H54 (cell line): ENCODE data around the gene FIGNL1.
A peak's percentile ranks its signal among the peaks of the same experiment; 100 is the strongest.

Source experiments
- DNase-seq: peaks from one replicate; pipeline ENCODE4 v3.0.0; 2011; ENCODE audit warnings: low spot score, mixed read lengths; ENCODE audit not compliant: insufficient read length
- FAIRE-seq: peaks from 3 replicates; lab custom pipeline; 2011; peaks lifted over from hg19 to GRCh38; lab: Jason Lieb, UNC
- POLR2A ChIP-seq: IDR thresholded peaks from 2 replicates; pipeline ENCODE4 v1.6.1; 2011; ENCODE audit warnings: low read depth, mild to moderate bottlenecking, low read length

Gene FIGNL1

DNA sequence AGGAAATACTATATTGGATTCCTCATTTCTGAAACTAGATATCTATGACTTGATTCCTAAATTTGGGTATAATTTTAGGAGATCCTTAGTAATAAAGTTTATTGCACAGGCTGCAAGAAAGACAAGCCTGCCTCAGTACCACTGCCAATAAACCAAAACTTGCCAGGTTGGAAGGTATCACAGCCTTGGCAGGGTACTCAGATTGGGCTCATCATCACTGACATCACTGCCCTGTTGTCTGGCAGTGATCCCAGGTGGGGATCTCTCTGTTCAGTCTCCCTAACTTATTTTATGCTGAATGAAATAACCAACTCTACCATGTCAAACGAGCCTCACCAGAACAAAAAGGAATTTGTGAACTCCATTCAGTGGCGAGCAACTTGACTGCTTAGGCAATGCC is 18.8 kb downstream of the FIGNL1 start:
- no peak for TF ChIP-seq POLR2A
- DNase-seq: no peak
- FAIRE-seq: no peak

DNA sequence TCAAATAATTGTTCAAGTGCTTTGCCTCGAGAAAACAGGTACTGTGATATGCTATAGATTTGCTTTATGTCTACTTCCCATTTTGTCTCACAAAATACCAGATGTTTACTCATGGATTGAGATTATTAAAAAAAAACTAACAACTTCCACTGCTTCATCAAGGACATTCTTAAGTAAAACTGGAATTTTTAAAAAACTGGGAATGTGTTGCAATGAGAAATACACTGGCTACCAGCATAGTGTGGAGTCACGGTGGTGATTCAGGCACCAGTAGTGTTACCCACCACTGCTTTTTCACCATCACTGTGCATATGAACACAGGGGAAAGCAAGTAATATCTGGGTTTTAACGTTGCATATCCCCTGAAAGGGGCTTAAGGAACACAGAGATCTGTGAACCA is 21.2 kb downstream of the FIGNL1 start:
- FAIRE-seq (no peak), DNase-seq (no peak)
- no peak for TF ChIP-seq POLR2A

DNA sequence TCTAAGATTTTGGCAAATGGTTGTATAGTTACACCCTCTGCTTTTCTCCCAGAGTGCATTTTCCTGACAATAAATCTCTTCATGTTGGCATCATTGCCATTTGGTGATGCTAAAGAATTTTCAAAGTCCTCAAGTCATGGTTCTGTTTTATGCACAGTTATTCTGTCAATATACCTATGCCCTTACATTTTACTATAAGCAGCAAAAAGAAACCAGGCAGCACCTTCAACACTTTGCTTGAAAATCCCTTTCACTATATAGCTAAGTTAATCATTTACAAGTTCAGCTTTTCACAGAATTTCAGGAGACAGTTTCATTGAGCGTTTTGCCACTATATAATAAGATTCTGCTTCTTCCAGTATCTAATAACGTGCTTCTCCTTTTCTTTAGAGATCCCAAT is 22.6 kb downstream of the FIGNL1 start:
- FAIRE-seq (no peak), DNase-seq (no peak)
- TF ChIP-seq POLR2A: no peak

DNA sequence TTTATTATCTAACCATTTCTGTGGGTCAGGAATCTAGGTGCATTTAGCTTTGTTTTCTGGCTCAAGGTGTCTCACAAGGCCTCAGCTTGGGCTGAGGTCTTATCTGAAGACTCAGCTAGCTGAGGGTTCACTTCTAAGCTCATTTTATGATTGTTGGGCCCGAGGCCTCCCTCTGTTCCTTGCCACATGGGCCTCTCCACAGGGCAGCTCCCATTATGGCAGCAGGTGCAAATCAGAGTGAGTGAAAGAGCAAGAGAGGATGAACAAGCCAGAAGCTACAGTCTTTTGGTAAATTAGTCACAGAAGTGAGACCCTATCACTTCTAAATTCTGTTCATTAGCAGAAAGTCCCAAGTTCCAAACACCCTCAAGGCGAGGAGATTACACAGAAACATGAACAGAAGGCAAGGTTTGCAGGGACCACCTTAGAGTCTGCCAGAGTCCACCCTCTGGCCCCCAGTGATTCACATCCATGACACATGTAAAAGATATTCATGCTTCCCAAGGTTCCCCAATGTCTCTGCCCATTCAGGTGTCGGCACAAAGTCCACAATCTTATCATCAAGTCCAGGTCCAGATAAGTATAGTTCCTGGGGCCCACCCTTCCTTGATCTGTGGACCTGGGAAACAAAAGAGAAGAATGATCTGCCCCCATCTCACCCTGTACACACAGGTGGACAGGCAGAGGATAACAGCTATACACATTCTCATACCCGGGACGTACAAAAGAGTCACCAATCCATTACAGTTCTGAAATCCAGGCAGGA is 23.7 kb downstream of the FIGNL1 start:
- no peak for FAIRE-seq

DNA sequence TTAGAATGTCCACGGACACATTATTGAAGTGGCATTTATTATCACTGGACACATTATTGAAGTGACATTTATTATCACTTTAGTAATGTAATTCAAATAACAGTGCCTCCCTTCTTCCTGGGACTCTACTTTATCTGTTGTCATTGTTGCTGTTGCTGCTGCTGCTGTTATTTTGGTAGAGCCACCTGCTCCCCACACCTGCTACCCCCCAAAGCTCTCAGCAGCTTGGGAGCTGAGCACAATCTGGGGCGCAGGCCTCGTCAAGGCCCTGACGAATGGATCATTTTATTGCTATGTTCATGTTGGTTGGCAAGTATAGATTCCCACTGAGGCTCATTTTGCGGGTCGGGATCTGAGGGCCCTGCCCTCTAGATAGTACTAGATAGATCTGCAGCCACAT is 24.8 kb downstream of the FIGNL1 start:
- TF ChIP-seq POLR2A: no peak
- FAIRE-seq (no peak), DNase-seq (no peak)

More for the DNA sequence above, 23.7 kb downstream of the FIGNL1 start:
- no peak for TF ChIP-seq POLR2A
- DNase-seq: no peak

DNA sequence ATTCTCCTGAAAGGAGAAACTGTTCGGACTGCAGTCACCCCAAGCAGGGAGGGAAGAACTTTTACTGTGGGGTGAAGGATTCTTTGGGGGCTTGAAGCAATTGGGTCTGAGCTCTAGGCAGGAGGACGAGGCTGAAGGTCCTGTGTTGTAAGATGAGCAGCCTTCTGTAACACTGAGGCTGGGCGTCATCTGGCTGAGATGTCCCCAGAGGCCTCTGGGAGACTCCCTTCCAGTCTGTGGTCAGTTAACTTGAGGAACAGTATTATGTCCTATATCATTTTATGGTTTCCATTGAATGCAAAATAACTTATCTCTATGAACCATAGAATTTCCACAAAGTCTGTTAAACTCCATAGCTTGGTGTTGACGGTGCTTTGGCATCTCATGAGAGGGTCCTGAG is 26.3 kb downstream of the FIGNL1 start:
- DNase-seq (no peak), FAIRE-seq (no peak)
- TF ChIP-seq POLR2A: no peak

DNA sequence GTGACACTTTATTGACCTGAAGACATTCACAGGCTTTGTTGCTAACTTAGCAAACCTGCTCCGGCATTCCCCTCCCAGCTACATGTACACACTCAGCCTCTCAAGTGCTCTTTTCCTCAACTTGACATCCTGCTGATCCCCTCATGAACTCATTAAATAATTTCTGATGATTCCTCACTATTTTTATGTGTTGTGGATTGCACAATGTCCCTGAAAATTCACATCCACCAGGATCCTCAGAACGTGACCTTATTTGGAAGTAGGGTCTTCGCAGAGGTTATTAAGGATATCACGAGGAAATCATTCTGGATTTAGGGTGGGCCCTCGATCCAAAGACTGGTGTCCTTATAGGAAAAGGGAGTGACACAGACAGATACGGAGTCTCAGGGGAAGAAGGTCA is 27.3 kb downstream of the FIGNL1 start:
- DNase-seq (no peak), FAIRE-seq (no peak)
- TF ChIP-seq POLR2A: no peak

DNA sequence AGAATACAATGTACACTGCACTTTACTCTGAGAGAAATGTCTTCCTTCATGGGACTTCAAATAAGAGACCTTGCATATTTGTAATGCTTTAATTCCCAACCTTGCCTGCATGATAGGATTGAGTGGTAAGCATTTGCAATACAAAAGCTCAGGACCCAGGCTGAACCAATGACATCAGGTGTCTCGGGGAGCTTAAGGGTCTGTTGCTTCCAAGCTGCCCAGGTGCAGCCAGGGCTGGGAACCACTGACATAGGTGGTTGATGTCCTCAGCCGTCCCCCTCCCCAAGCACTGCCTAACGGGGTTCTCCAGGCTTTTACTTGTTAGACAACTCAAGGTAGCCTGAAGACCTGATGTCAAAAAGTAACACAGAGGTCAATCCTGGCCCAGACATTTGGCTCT is 29.1 kb downstream of the FIGNL1 start:
- FAIRE-seq (no peak), DNase-seq (no peak)

DNA sequence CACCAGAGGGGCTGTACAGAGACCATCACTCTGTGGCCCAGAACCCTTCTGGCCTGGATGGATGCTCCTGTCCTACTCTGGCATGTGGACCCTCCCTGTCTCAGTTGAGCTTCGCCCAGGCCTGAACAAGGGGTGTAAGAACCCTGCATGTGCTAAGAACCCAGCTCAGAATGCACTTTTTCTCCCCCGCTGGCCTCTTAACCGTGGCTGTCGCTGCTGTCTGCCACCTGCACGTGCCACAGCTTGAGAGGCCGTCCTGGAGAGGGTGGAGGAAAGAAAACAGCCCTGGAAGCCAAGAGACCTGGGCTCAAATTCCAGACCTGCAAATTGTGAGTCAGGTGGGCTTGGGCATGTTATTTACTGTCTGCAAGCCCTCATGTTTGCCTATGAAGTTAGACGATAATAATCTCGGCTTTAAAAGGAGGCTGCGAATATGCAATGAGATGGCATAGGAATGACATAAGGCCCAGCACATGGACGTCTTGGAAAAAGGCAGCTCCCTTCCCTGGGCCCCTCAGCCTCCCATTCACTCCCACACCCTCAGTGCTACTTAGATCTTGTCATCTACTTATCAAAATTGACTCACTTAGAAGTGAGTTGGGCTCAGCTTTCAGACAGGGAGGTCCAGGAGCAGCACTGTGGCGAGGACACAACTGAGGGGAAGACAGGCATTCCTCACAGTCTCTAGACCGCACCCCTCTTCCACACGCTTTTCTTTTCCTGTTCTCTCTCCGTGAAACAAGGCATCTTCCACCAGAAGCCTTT is 31.4 kb downstream of the FIGNL1 start:
- no peak for FAIRE-seq

More for the DNA sequence above, 29.1 kb downstream of the FIGNL1 start:
- TF ChIP-seq POLR2A: no peak

DNA sequence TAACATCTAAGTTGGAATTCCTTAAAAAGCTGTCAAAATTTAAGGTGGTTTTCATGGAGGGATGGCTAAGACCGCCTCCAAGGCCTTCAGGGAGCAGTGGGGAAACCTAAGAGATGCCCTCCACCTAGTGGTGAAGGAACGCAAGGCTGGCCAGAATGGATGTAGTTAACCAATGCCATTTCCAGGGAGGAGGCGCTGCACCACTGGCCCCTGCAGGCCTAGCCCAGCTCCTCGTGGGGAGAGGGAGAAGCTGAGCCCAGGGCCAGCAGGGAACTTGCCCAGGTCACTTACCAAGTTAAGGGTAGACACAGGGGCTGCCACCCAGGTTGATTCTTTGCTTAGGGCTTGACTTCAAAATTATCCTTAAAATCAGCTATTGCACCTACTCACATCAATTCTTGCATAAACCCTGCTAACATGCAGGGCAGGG is 32.0 kb downstream of the FIGNL1 start:
- FAIRE-seq: peak; percentile 60
- TF ChIP-seq POLR2A: no peak
- peak; percentile 88 for DNase-seq

More for the DNA sequence above, 31.4 kb downstream of the FIGNL1 start:
- TF ChIP-seq POLR2A: no peak
- DNase-seq: no peak

DNA sequence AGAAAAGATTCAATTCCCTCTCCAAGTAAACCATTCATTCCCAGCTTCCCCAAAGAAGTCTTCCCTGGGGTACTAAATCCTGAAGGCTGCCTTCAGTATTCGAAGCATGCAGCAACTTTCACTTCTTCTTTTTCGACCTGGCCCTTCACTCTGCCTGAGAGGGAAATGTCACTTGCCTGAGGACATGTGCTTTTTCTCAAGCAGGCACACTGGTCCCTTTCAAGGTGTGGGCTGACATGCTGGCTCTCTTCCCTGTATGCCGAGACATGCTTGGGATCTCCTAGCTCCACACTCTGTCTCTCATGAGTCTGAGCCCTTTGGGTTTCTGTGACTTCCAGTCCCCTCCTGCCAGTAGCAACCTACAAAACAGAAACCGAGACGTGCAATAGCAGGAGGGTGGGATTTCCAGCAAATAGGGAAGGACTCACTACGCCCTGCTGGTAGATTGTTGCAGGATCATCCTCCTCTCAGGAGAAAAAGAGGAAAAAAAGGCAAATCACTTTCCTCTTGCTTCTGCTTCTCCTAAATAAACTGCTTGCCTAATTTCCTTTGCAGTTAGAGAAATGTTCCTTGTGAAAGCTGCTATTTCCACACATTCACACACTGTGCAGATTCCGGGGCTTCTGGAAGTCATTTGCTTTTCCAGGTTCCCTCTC is 33.5 kb downstream of the FIGNL1 start:
- FAIRE-seq (no peak), DNase-seq (no peak)
- TF ChIP-seq POLR2A: no peak

DNA sequence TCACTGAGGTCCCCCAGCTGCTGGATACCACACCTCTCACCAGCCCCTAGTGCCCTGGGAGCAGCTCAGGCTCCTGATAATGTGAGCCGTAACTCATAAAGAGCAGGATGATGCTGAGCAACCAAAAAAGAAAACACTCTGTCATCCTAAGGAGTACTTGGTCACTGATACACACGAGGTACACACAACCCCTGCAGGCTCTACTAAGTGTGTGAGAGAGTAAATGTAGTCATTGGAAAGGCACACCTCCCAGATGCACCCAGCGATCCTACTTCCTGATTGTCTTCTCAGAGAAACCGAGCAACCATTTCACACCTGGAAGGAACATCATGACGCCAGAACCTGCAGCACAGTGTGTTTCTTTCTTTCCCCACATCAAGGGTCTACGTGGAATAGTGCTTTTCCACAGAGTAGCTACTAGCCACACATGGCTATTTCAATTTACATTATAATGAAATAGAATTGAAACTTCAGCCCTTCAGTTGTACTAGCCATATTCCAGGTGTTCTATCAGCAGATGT is 34.2 kb downstream of the FIGNL1 start:
- FAIRE-seq (no peak), DNase-seq (no peak)
- no peak for TF ChIP-seq POLR2A

DNA sequence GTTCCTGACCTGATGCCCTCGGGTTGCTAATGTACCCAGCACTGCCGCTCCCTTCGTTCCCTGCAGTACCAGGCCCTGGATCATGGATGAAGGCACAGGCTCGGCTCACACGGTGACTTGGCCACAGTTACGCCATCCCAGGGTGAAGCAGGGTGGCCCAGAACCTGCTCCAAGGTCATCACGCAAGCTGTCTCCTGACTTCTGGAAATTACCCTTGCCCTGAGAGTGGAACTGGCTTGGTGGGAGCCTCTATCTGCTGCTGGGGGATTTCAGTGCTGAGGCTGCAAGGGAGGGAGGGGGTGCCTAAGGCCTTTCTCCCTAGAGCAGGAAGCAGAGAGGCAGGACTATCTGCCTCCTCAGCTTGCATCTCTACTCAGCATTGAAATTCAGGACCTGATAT is 36.6 kb downstream of the FIGNL1 start:
- DNase-seq: no peak
- TF ChIP-seq POLR2A: no peak
- no peak for FAIRE-seq

DNA sequence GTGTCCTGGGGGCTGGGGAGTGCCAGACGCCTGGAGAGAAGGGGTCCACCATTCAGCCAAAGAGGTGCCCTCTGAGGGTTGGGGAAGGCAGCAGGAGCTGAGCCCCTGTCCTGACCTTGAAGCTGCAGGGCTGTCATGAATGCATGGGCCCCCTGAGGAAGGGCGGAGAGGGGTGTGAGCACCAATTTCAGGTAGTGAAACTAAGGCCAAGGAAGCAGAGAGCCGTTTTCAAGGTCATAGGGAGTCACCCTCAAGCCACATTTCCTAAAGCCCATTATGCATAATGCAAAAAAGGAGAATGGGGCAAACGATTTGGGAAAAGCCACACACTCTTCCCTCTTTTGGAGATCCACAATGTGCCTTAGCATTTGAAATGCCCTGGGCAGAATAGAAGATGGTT is 37.2 kb downstream of the FIGNL1 start:
- TF ChIP-seq POLR2A: no peak
- FAIRE-seq (no peak), DNase-seq (no peak)
